SK-N-SH (cell line): Measurements from ENCODE around the gene LPP. TPM values are rescaled to one million over a fixed set of nuclear protein-coding genes. Genes with fewer than 3 reads are reported as not detected.

ENCODE experiments used
- CTCF ChIA-PET: fragments of 300-600, 350-600 bp; formaldehyde crosslinking; extraction: SDS; loops from one replicate; lab custom pipeline; 2021; lab: Yijun Ruan, JAX
- POLR2A ChIA-PET: fragments of 350-600 bp; sonication (Branson Sonifier 250); formaldehyde crosslinking; extraction: SDS; loops from one replicate; lab custom pipeline; 2020; ENCODE audit warnings: antibody characterized with exemption, inconsistent platforms; lab: Yijun Ruan, JAX
- DNase-seq: peaks from one replicate; pipeline ENCODE4 v3.0.0; 2012
- H2AFZ ChIP-seq: fragments of 200-600 bp; sonication (generic); 2 replicates; pipeline ENCODE4 v1.8.1; 2016; ENCODE audit warnings: antibody characterized with exemption, mild to moderate bottlenecking, low read depth
- H3F3A ChIP-seq: fragments of 200-600 bp; sonication (generic); replicated peaks from 2 replicates; pipeline ENCODE3; 2016; ENCODE audit warnings: antibody characterized with exemption, mild to moderate bottlenecking; ENCODE audit not compliant: insufficient read depth
- H3K27ac ChIP-seq, 2 experiments: fragments of 200-500 bp in 1 of 2; fragments of 200-600 bp in 1 of 2; sonication (Bioruptor generic) in 1 of 2; sonication (generic), shearing (Covaris generic) in 1 of 2; 2 replicates each; pipeline versions ENCODE4 v1.5.1 to v1.6.1; 2014 to 2016; ENCODE audit warnings: low read depth in 2 of 2, inconsistent platforms in 1 of 2, low read length in 1 of 2, mild to moderate bottlenecking in 1 of 2, mixed read lengths in 1 of 2
- H3K27me3 ChIP-seq: fragments of 200-600 bp; sonication (generic), shearing (Covaris generic); 2 replicates; pipeline ENCODE4 v1.6.1; 2016; ENCODE audit warnings: mixed run types; ENCODE audit not compliant: insufficient read depth
- H3K36me3 ChIP-seq, 2 experiments: fragments of 200-500 bp in 1 of 2; fragments of 200-600 bp in 1 of 2; sonication (Bioruptor generic) in 1 of 2; sonication (generic) in 1 of 2; replicated peaks in 1 of 2; 2 replicates each; pipeline versions ENCODE3 to v1.5.1; 2014 to 2016; ENCODE audit warnings: low read length in 1 of 2, mild to moderate bottlenecking in 1 of 2; ENCODE audit not compliant: insufficient read depth in 2 of 2, control insufficient read depth in 1 of 2
- H3K4me1 ChIP-seq, 2 experiments: fragments of 200-500 bp in 1 of 2; fragments of 200-600 bp in 1 of 2; sonication (Bioruptor generic) in 1 of 2; sonication (generic), shearing (Covaris generic) in 1 of 2; 2 replicates each; pipeline versions ENCODE4 v1.5.1 to v1.6.1; 2014 to 2016; ENCODE audit warnings: low read depth in 1 of 2, low read length in 1 of 2, mixed run types in 1 of 2; ENCODE audit not compliant: insufficient read depth in 2 of 2, control insufficient read depth in 1 of 2
- H3K4me2 ChIP-seq: fragments of 200-600 bp; sonication (generic), shearing (Covaris generic); 2 replicates; pipeline ENCODE4 v1.6.1; 2017; ENCODE audit warnings: mixed run types
- H3K4me3 ChIP-seq, 2 experiments: fragments of 200-500 bp in 1 of 2; fragments of 200-600 bp in 1 of 2; sonication (Bioruptor generic) in 1 of 2; sonication (generic), shearing (Covaris generic) in 1 of 2; 2 replicates each; pipeline versions ENCODE4 v1.5.1 to v1.8.1; 2014 to 2016; ENCODE audit warnings: low read depth in 2 of 2, inconsistent platforms in 1 of 2, low read length in 1 of 2, mild to moderate bottlenecking in 1 of 2, mixed read lengths in 1 of 2, moderate library complexity in 1 of 2
- H3K79me2 ChIP-seq: fragments of 200-600 bp; sonication (generic); 2 replicates; pipeline ENCODE4 v1.8.1; 2017; ENCODE audit warnings: mild to moderate bottlenecking; ENCODE audit not compliant: insufficient read depth
- H3K9ac ChIP-seq: fragments of 200-600 bp; sonication (generic); 2 replicates; pipeline ENCODE4 v1.6.1; 2017; ENCODE audit warnings: mixed run types
- H3K9me2 ChIP-seq: fragments of 200-600 bp; sonication (generic); 2 replicates; pipeline ENCODE4 v1.6.1; 2017; ENCODE audit warnings: mixed run types
- H3K9me3 ChIP-seq: fragments of 200-600 bp; sonication (generic); 2 replicates; pipeline ENCODE4 v1.6.1; 2017; ENCODE audit warnings: mixed run types, mild to moderate bottlenecking, moderate library complexity
- H4K20me1 ChIP-seq: fragments of 200-600 bp; sonication (generic); 2 replicates; pipeline ENCODE4 v1.6.1; 2017; ENCODE audit warnings: mild to moderate bottlenecking, mixed run types; ENCODE audit not compliant: insufficient read depth
- ELF1 ChIP-seq: IDR thresholded peaks from 2 replicates; pipeline ENCODE4 v1.4.0; 2012
- EP300 ChIP-seq, 2 experiments: IDR thresholded peaks; 2 replicates each; pipeline versions ENCODE4 v1.4.0 to v1.6.1; 2012; ENCODE audit warnings: borderline replicate concordance in 1 of 2, low read depth in 1 of 2, low read length in 1 of 2
- FOSL2 ChIP-seq: IDR thresholded peaks from 2 replicates; pipeline ENCODE4 v1.4.0; 2012; ENCODE audit warnings: low read depth, mild to moderate bottlenecking, moderate library complexity, borderline replicate concordance
- GABPA ChIP-seq: IDR thresholded peaks from 2 replicates; pipeline ENCODE4 v1.4.0; 2012; ENCODE audit warnings: low read depth, mild to moderate bottlenecking
- JUND ChIP-seq: IDR thresholded peaks from 2 replicates; pipeline ENCODE4 v1.4.0; 2012
- NFIC ChIP-seq: IDR thresholded peaks from 2 replicates; pipeline ENCODE4 v1.4.0; 2012; ENCODE audit warnings: borderline replicate concordance
- NRF1 ChIP-seq: IDR thresholded peaks from 2 replicates; pipeline ENCODE4 v1.6.1; 2012; ENCODE audit warnings: low read depth, mild to moderate bottlenecking, low read length
- POLR2AphosphoS5 ChIP-seq: IDR thresholded peaks from 2 replicates; pipeline ENCODE4 v1.6.1; 2012; ENCODE audit warnings: low read depth, low read length
- RAD21 ChIP-seq: IDR thresholded peaks from 2 replicates; pipeline ENCODE4 v1.6.1; 2012; ENCODE audit warnings: mild to moderate bottlenecking, low read length
- RXRA ChIP-seq: IDR thresholded peaks from 2 replicates; pipeline ENCODE4 v1.4.0; 2012; ENCODE audit warnings: low read depth, mild to moderate bottlenecking, borderline replicate concordance
- SIN3A ChIP-seq: IDR thresholded peaks from 2 replicates; pipeline ENCODE4 v1.6.1; 2012; ENCODE audit warnings: low read depth, mild to moderate bottlenecking, low read length, moderate library complexity, borderline replicate concordance
- TCF12 ChIP-seq: IDR thresholded peaks from 2 replicates; pipeline ENCODE4 v1.4.0; 2012
- TEAD4 ChIP-seq: IDR thresholded peaks from 2 replicates; pipeline ENCODE4 v1.4.0; 2012; ENCODE audit warnings: mild to moderate bottlenecking, borderline replicate concordance; ENCODE audit not compliant: insufficient read depth
- WGBS: methylation state at CpG from one replicate; pipeline ENCODE4 v1.1.6; 2017; ENCODE audit warnings: low lambda C conversion rate; 5-methylcytosine and 5-hydroxymethylcytosine counted together
- polyA plus RNA-seq, 3 experiments: library from polyadenylated mRNA; depleted of rRNA; stranded (reverse); fragments of >200 nt; gene quantifications; 2 replicates each; pipeline ENCODE4 v1.2.3, GENCODE V29; 2012
- TF ChIP-seq, protein P1 (sequence below): IDR thresholded peaks from 2 replicates; pipeline ENCODE4 v1.4.0; 2012; ENCODE audit warnings: low read depth, borderline replicate concordance
- TF ChIP-seq, protein P2 (sequence below): IDR thresholded peaks from 2 replicates; pipeline ENCODE4; 2012

LPP gene
- polyA plus RNA-seq, 1 of the 3 experiments (the other 2 are of a cell fraction) = 6.6 TPM

DNA sequence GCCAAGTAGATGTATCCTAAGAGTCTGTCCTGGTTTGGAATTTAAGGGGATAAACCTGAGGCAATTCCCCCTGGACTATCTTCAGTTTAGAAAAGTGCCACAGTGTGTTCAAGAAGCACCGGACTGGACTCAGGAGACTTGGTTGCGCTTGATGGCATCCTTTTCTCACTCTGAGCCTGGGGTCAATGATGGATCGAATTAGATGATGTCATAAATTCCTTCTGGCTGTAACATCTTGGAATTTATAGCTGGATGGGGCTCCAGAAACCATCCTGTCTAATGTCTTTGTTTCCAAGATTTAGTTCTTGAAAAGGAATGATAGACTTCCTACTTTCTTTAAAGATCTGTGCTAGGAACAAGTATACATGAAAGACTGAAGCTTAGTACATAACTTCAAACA, 280.6 kb downstream of the LPP start:
- Histone ChIP-seq H3K36me3 (no peaks in the 10 kb centered on the region), H3K9me3 (no peaks in the 10 kb centered on the region), H3K4me2 (0 out of 2 replicates have a peak overlapping the region, but pooled peaks have one; percentile 3), H3K79me2 (peaks cover 63% of the 10 kb centered on the region), H2AFZ (no peak overlapping the region), H3K4me3 (no peak overlapping the region), H3F3A (peaks cover 11% of the 10 kb centered on the region), H3K9ac (no peak overlapping the region), H3K9me2 (no peaks in the 10 kb centered on the region), H4K20me1 (no peaks in the 10 kb centered on the region), H3K4me1 (peaks cover 0 to 13% of the 10 kb centered on the region in 2 experiments; a peak in 1 of 4 replicates), H3K27me3 (no peaks in the 10 kb centered on the region), H3K27ac (peak overlapping the region in 1 of 2 experiments; percentile 85; a peak in 3 of 4 replicates)
- 48% methylated on average over 3 of the region's 3 CpGs for WGBS
- ChIA-PET POLR2A (no interaction called here), CTCF (no interaction called here)
- TF ChIP-seq GABPA (no peak), FOSL2 (peak; percentile 22; the same call in 1 of the 2 replicates), JUND (peak; percentile 45), NFIC (peak; percentile 15; the same call in 1 of the 2 replicates), TEAD4 (peak; percentile 20; the same call in 1 of the 2 replicates), POLR2AphosphoS5 (no peak), EP300 (IDR thresholded peaks at IDR 0.05; ENCODE audit: borderline replicate concordance in 1 of 2, low read depth in 1 of 2, low read length in 1 of 2) (peak in 1 of 2 experiments; percentile 58; a peak in 1 of 4 replicates), NRF1 (no peak), SIN3A (no peak), ELF1 (no peak), TCF12 (peak; percentile 70), RXRA (0 out of 2 replicates have a peak, but pooled peaks have one; percentile 22)
- TF ChIP-seq, protein P1, sequence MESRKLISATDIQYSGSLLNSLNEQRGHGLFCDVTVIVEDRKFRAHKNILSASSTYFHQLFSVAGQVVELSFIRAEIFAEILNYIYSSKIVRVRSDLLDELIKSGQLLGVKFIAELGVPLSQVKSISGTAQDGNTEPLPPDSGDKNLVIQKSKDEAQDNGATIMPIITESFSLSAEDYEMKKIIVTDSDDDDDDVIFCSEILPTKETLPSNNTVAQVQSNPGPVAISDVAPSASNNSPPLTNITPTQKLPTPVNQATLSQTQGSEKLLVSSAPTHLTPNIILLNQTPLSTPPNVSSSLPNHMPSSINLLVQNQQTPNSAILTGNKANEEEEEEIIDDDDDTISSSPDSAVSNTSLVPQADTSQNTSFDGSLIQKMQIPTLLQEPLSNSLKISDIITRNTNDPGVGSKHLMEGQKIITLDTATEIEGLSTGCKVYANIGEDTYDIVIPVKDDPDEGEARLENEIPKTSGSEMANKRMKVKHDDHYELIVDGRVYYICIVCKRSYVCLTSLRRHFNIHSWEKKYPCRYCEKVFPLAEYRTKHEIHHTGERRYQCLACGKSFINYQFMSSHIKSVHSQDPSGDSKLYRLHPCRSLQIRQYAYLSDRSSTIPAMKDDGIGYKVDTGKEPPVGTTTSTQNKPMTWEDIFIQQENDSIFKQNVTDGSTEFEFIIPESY = no peak
- TF ChIP-seq, protein P2, sequence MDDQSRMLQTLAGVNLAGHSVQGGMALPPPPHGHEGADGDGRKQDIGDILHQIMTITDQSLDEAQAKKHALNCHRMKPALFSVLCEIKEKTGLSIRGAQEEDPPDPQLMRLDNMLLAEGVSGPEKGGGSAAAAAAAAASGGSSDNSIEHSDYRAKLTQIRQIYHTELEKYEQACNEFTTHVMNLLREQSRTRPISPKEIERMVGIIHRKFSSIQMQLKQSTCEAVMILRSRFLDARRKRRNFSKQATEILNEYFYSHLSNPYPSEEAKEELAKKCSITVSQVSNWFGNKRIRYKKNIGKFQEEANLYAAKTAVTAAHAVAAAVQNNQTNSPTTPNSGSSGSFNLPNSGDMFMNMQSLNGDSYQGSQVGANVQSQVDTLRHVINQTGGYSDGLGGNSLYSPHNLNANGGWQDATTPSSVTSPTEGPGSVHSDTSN = peak; percentile 71
- DNase-seq = no peak

DNA sequence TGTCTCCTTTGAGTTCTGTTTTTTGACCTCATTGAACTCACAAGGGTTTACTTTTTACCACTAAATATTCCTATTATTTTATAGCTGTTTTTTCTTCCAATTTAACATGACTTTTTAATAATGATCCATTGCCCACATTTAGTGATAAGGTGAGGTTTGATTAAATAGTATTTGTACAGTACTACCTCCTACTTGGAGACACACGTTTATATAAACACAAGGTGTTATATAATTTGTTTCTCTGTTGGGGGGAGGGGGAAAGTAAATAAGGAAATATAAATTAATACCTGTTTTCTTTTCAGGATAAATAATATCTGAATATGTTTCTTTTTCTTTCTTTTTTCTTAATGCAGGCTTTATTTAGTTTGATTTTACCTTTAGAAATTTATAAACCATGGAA, 281.3 kb downstream of the LPP start:
- Histone ChIP-seq H3K4me3 (no peak overlapping the region), H2AFZ (no peak overlapping the region), H3K4me1 (peaks cover 0 to 15% of the 10 kb centered on the region in 2 experiments; a peak in 1 of 4 replicates), H3K27ac (peak overlapping the region in 1 of 2 experiments; percentile 85; a peak in 3 of 4 replicates), H3K9me3 (no peaks in the 10 kb centered on the region), H3K9ac (no peak overlapping the region), H3K9me2 (no peaks in the 10 kb centered on the region), H4K20me1 (no peaks in the 10 kb centered on the region), H3F3A (peaks cover 11% of the 10 kb centered on the region), H3K27me3 (no peaks in the 10 kb centered on the region), H3K4me2 (no peak overlapping the region), H3K79me2 (peaks cover 64% of the 10 kb centered on the region), H3K36me3 (no peaks in the 10 kb centered on the region)
- ChIA-PET POLR2A (no interaction called here), CTCF (no interaction called here)
- WGBS = 63% methylated on average over 1 of the region's 1 CpG
- no peak for DNase-seq
- TF ChIP-seq RAD21 (no peak), ELF1 (no peak)
